Measurements from ENCODE around the gene ESYT2.

ESYT2 gene

DNA sequence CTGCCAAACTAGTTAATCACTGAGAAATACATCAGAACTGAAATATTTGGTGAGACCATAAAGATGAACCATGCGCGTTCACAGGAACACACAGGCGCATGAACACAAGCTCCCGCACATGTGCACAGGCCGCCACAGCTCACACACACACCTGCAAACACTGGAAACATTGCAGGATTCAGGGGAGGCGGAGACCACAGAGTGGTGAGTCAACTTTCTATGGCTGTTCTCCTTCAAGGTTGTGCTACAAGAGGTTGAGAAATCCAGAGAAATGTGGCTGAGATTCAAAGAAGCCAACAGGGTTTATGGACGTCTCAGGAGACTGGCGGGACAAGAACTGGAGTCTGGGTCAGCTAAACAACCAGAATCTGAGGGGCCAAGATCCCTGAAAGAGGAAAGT lies 17.8 kb downstream of the ESYT2 start:
- Histone ChIP-seq H3F3A (ENCODE audit: insufficient read depth, low read length) (0 out of 2 replicates have a peak, but pooled peaks cover 3% of the 10 kb centered on the region), H3K79me2 (ENCODE audit: low read length) (peaks cover 78% of the 10 kb centered on the region), H3K36me3 (replicated peaks; ENCODE audit: insufficient read depth, low read length) (no peaks in the 10 kb centered on the region), H3K9me3 (replicated peaks; ENCODE audit: insufficient read depth, low read length) (no peaks in the 10 kb centered on the region), H3K9ac (ENCODE audit: low read length) (no peak overlapping the region), H3K4me3 (ENCODE audit: low read length) (no peak overlapping the region), H3K27ac (ENCODE audit: low read length) (no peak overlapping the region), H4K20me1 (ENCODE audit: insufficient read depth, low read length) (no peaks in the 10 kb centered on the region), H3K27me3 (replicated peaks; ENCODE audit: insufficient read depth, low read length) (no peaks in the 10 kb centered on the region), H3K4me1 (ENCODE audit: low read length) (peaks cover 5% of the 10 kb centered on the region; the same call in 1 of the 2 replicates), H2AFZ (ENCODE audit: low read length) (no peak overlapping the region), H3K4me2 (ENCODE audit: low read depth, low read length) (no peak overlapping the region), H3K9me2 (replicated peaks; ENCODE audit: insufficient read depth, low read length) (no peaks in the 10 kb centered on the region)
- DNase-seq: no peak
- no peak for TF ChIP-seq EZH2phosphoT487 (IDR thresholded peaks at IDR 0.05; ENCODE audit: low read length)
- TF ChIP-seq EZH2 (optimal IDR thresholded peaks at IDR 0.05; ENCODE audit: low read depth, low read length): no peak

DNA sequence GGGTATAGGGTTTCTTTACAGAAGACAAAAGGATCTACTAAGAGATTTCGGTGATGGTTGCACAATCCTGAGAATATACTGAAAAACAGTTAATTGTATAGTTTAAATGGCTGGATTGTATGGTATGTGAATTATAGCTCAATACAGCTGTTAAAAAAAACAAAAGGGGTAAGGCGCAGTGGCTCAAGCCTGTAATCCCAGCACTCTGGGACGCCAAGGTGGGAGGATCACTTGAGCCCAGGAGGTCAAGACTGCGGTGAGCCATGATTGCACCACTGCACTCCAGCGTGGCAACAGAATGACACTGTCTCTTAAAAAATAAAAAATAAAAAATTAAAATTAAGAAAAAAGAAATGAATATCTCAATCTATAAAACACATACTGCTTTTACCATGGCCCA lies 18.5 kb downstream of the ESYT2 start:
- Histone ChIP-seq H3K4me3 (ENCODE audit: low read length) (no peak overlapping the region), H3K36me3 (replicated peaks; ENCODE audit: insufficient read depth, low read length) (no peaks in the 10 kb centered on the region), H3K27me3 (replicated peaks; ENCODE audit: insufficient read depth, low read length) (no peaks in the 10 kb centered on the region), H3K4me2 (ENCODE audit: low read depth, low read length) (no peak overlapping the region), H3K4me1 (ENCODE audit: low read length) (peaks cover 5% of the 10 kb centered on the region; the same call in 1 of the 2 replicates), H3K9ac (ENCODE audit: low read length) (no peak overlapping the region), H3K79me2 (ENCODE audit: low read length) (peaks cover 72% of the 10 kb centered on the region), H3K9me2 (replicated peaks; ENCODE audit: insufficient read depth, low read length) (no peaks in the 10 kb centered on the region), H3K9me3 (replicated peaks; ENCODE audit: insufficient read depth, low read length) (no peaks in the 10 kb centered on the region), H2AFZ (ENCODE audit: low read length) (no peak overlapping the region), H3F3A (ENCODE audit: insufficient read depth, low read length) (0 out of 2 replicates have a peak, but pooled peaks cover 3% of the 10 kb centered on the region), H3K27ac (ENCODE audit: low read length) (no peak overlapping the region), H4K20me1 (ENCODE audit: insufficient read depth, low read length) (no peaks in the 10 kb centered on the region)
- TF ChIP-seq, protein P1, sequence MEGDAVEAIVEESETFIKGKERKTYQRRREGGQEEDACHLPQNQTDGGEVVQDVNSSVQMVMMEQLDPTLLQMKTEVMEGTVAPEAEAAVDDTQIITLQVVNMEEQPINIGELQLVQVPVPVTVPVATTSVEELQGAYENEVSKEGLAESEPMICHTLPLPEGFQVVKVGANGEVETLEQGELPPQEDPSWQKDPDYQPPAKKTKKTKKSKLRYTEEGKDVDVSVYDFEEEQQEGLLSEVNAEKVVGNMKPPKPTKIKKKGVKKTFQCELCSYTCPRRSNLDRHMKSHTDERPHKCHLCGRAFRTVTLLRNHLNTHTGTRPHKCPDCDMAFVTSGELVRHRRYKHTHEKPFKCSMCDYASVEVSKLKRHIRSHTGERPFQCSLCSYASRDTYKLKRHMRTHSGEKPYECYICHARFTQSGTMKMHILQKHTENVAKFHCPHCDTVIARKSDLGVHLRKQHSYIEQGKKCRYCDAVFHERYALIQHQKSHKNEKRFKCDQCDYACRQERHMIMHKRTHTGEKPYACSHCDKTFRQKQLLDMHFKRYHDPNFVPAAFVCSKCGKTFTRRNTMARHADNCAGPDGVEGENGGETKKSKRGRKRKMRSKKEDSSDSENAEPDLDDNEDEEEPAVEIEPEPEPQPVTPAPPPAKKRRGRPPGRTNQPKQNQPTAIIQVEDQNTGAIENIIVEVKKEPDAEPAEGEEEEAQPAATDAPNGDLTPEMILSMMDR (IDR thresholded peaks at IDR 0.05; ENCODE audit: low read length): no peak
- no peak for TF ChIP-seq EZH2phosphoT487 (IDR thresholded peaks at IDR 0.05; ENCODE audit: low read length)
- TF ChIP-seq EZH2 (optimal IDR thresholded peaks at IDR 0.05; ENCODE audit: low read depth, low read length): no peak
- no peak for DNase-seq

DNA sequence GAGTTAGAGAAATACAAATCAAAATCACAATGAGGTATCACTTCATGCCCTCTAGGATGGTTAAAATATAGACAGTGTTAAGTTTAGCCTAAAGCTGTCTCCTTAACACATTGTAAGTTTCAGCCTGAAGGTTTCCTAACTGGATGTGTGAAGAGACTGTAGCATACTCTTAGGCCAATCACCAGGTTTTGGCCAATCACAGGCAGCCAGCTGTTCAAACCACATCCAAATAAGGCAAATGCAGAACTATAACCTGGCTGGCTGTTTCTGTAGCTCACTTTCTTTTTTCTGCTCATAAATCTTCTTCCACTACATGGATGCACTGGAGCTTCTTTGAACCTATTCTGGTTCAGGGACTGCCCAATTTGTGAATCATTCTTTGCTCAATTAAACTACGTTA lies 19.7 kb downstream of the ESYT2 start:
- no peaks in the 10 kb centered on the region for H3K27me3 ChIP-seq (replicated peaks; ENCODE audit: insufficient read depth, low read length)
- no peaks in the 10 kb centered on the region for H3K36me3 ChIP-seq (replicated peaks; ENCODE audit: insufficient read depth, low read length)
- no peaks in the 10 kb centered on the region for H4K20me1 ChIP-seq (ENCODE audit: insufficient read depth, low read length)
- H2AFZ ChIP-seq (ENCODE audit: low read length): no peak overlapping the region
- H3F3A ChIP-seq (ENCODE audit: insufficient read depth, low read length): 0 out of 2 replicates have a peak, but pooled peaks cover 3% of the 10 kb centered on the region
- TF ChIP-seq EZH2phosphoT487 (IDR thresholded peaks at IDR 0.05; ENCODE audit: low read length): no peak
- H3K4me2 ChIP-seq (ENCODE audit: low read depth, low read length): no peak overlapping the region
- H3K79me2 ChIP-seq (ENCODE audit: low read length): peaks cover 66% of the 10 kb centered on the region
- DNase-seq: no peak
- H3K27ac ChIP-seq (ENCODE audit: low read length): no peak overlapping the region
- no peak overlapping the region for H3K4me3 ChIP-seq (ENCODE audit: low read length)
- no peaks in the 10 kb centered on the region for H3K9me2 ChIP-seq (replicated peaks; ENCODE audit: insufficient read depth, low read length)
- H3K9ac ChIP-seq (ENCODE audit: low read length): no peak overlapping the region
- no peaks in the 10 kb centered on the region for H3K9me3 ChIP-seq (replicated peaks; ENCODE audit: insufficient read depth, low read length)
- H3K4me1 ChIP-seq (ENCODE audit: low read length): peaks cover 5% of the 10 kb centered on the region; the same call in 1 of the 2 replicates

DNA sequence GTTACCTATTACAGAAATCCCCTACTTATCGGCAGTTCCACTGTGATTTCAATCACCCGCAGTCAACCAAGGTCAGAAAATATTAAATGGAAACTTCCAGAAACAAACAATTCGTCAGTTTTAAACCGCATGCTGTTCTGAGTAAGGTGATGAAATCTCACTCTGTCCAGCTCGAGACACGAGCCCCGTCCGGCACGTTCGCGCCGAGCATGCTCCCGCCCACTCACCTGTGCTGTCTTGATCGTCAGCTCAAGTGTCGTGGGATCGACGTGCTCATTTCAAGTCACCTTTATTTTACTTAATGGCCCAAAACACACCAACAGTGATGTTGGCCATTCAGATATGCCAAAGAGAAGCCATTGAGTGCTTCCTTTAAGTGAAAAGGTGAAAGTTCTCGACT lies 21.2 kb downstream of the ESYT2 start:
- no peaks in the 10 kb centered on the region for H3K27me3 ChIP-seq (replicated peaks; ENCODE audit: insufficient read depth, low read length)
- H3K27ac ChIP-seq (ENCODE audit: low read length): no peak overlapping the region
- no peak overlapping the region for H3K9ac ChIP-seq (ENCODE audit: low read length)
- H3K4me1 ChIP-seq (ENCODE audit: low read length): peaks cover 5% of the 10 kb centered on the region; the same call in 1 of the 2 replicates
- H3K9me2 ChIP-seq (replicated peaks; ENCODE audit: insufficient read depth, low read length): no peaks in the 10 kb centered on the region
- no peaks in the 10 kb centered on the region for H3K36me3 ChIP-seq (replicated peaks; ENCODE audit: insufficient read depth, low read length)
- no peak overlapping the region for H3K4me3 ChIP-seq (ENCODE audit: low read length)
- no peak overlapping the region for H2AFZ ChIP-seq (ENCODE audit: low read length)
- H3K4me2 ChIP-seq (ENCODE audit: low read depth, low read length): no peak overlapping the region
- H3F3A ChIP-seq (ENCODE audit: insufficient read depth, low read length): 0 out of 2 replicates have a peak, but pooled peaks cover 3% of the 10 kb centered on the region
- H4K20me1 ChIP-seq (ENCODE audit: insufficient read depth, low read length): no peaks in the 10 kb centered on the region
- no peak for TF ChIP-seq EZH2 (optimal IDR thresholded peaks at IDR 0.05; ENCODE audit: low read depth, low read length)
- no peak for TF ChIP-seq EZH2phosphoT487 (IDR thresholded peaks at IDR 0.05; ENCODE audit: low read length)
- TF ChIP-seq, protein P1 (IDR thresholded peaks at IDR 0.05; ENCODE audit: low read length): no peak
- no peaks in the 10 kb centered on the region for H3K9me3 ChIP-seq (replicated peaks; ENCODE audit: insufficient read depth, low read length)
- no peak for DNase-seq
- H3K79me2 ChIP-seq (ENCODE audit: low read length): peaks cover 66% of the 10 kb centered on the region
